Fibroblast of lung (primary cell): ENCODE data around the gene WDFY2.

Experiments used
- EZH2 ChIP-seq: IDR thresholded peaks from 2 replicates; pipeline ENCODE4 v1.5.1; 2012; ENCODE audit warnings: low read length, control low read depth, mild to moderate bottlenecking; ENCODE audit errors: missing control alignments
- TF ChIP-seq, protein P1 (sequence below), 2 donors: IDR thresholded peaks in 1 of 2; conservative IDR thresholded peaks in 1 of 2; 1 replicate in 1 of 2; 2 replicates in 1 of 2; pipeline ENCODE4 v1.5.1; 2011 to 2012; ENCODE audit warnings: low read length in 2 of 2, control low read depth in 1 of 2, inconsistent platforms in 1 of 2, low read depth in 1 of 2, mild to moderate bottlenecking in 1 of 2

DNA sequence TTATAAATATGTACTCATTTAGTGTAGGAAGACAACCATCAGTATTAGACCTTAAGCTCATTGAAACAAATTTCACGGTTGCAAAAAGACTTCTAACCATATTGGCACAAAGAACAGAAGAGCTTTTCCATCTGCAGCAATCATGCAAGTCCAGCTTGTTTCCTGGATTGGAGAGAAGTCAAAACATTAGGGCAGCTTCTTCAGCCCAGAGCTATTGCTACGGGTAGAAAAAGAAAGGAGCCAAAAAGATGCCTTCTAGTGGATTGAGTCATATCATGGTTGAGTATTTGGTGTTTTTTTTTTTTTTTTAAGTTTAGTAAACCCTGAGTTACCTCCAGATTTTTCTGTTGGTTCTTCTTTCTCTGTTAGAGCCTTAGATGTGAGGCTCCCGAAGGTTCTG lies 99.8 kb downstream of the WDFY2 start:
- TF ChIP-seq, protein P1, sequence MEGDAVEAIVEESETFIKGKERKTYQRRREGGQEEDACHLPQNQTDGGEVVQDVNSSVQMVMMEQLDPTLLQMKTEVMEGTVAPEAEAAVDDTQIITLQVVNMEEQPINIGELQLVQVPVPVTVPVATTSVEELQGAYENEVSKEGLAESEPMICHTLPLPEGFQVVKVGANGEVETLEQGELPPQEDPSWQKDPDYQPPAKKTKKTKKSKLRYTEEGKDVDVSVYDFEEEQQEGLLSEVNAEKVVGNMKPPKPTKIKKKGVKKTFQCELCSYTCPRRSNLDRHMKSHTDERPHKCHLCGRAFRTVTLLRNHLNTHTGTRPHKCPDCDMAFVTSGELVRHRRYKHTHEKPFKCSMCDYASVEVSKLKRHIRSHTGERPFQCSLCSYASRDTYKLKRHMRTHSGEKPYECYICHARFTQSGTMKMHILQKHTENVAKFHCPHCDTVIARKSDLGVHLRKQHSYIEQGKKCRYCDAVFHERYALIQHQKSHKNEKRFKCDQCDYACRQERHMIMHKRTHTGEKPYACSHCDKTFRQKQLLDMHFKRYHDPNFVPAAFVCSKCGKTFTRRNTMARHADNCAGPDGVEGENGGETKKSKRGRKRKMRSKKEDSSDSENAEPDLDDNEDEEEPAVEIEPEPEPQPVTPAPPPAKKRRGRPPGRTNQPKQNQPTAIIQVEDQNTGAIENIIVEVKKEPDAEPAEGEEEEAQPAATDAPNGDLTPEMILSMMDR (conservative IDR thresholded peaks at IDR 0.05 in 1 of 2, IDR thresholded peaks at IDR 0.05 in 1 of 2; ENCODE audit: low read depth in 1 of 2, low read length in 2 of 2): no peak
- no peak for TF ChIP-seq EZH2
